Esophagus squamous epithelium (tissue), 5 donors: Measurements from ENCODE around the gene SERPINB3. TPM values are rescaled to one million over a fixed set of nuclear protein-coding genes. Genes with fewer than 3 reads are reported as not detected.

Experiments used
- DNase-seq: peaks from one replicate; lab custom pipeline; 2025; lab: John Stamatoyannopoulos, UW
- H3K27ac ChIP-seq, 4 donors: fragments of 200-600 bp; sonication (generic); one replicate each; pipeline ENCODE4 v1.5.1; 2016 to 2019; ENCODE audit warnings: mild to moderate bottlenecking in 1 of 4
- H3K27me3 ChIP-seq, 4 donors: fragments of 200-600 bp; sonication (generic); 1 replicate in 3 of 4; 2 replicates in 1 of 4; pipeline versions ENCODE4 v1.5.1 to v1.6.0; 2017 to 2021; ENCODE audit warnings: antibody characterized with exemption in 1 of 4
- H3K36me3 ChIP-seq, 3 donors: fragments of 200-600 bp; sonication (generic); one replicate each; pipeline ENCODE4 v1.5.1; 2016 to 2019
- H3K4me1 ChIP-seq, 3 donors: fragments of 200-600 bp; sonication (generic); one replicate each; pipeline ENCODE4 v1.5.1; 2017 to 2019
- H3K4me3 ChIP-seq, 4 donors: fragments of 200-600 bp; sonication (generic); 1 replicate in 3 of 4; 2 replicates in 1 of 4; pipeline ENCODE4 v1.5.1; 2016 to 2019; ENCODE audit warnings: mild to moderate bottlenecking in 2 of 4, moderate library complexity in 1 of 4
- H3K9me3 ChIP-seq, 3 donors: fragments of 200-600 bp; sonication (generic); one replicate each; pipeline ENCODE4 v1.5.1; 2016 to 2019
- POLR2A ChIP-seq, 4 donors: fragments of 450-650 bp; IDR thresholded peaks; one replicate each; pipeline ENCODE4 v1.6.1; 2017; ENCODE audit warnings: antibody characterized with exemption in 4 of 4, mild to moderate bottlenecking in 4 of 4, moderate library complexity in 3 of 4
- WGBS, 2 donors: methylation state at CpG; one replicate each; pipeline ENCODE4 v1.1.5; 2018; 5-methylcytosine and 5-hydroxymethylcytosine counted together
- intact Hi-C: fragments of 100-400 bp; cut with DNase I; formaldehyde crosslinking; loops from one replicate; pipeline ENCODE4 v1.15.0; 2022
- total RNA-seq, 4 donors: library from RNA; depleted of rRNA; stranded (reverse); fragments of >200 nt; gene quantifications; one replicate each; pipeline ENCODE4 v1.1.0, GENCODE V29; 2016
- TF ChIP-seq, protein P1 (sequence below), 6 experiments: fragments of 450-650 bp in 4 of 6; fragments of 200-600 bp in 2 of 6; sonication (generic) in 2 of 6; IDR thresholded peaks; one replicate each; pipeline ENCODE4 v1.5.1; 2016 to 2019; ENCODE audit warnings: antibody characterized with exemption in 6 of 6, mild to moderate bottlenecking in 4 of 6, moderate library complexity in 4 of 6
- donor health status: DM: yes; HTN: yes; CAD: no.

SERPINB3 gene
- total RNA-seq, 4 donors from 2014 or later = 349 to 1,684 (median 789) TPM

DNA sequence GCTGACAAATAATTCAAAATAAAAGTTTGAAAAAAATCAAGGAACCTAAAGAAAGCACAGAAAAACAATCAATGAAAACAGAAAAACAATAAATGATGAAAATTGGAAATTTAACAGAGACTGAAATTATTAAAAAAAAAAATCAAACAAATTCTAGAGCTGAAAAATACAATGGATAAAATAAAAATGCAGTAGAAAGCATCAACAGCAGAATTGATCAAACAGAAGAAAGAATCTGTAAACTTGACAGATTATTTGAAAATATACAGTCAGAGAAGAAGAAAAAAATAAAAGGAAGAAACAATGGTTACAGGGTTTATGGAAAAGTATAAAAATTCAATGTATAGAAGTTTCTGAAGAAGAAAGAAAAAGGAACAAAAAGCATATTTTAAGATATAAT lies 33.9 kb downstream of the SERPINB3 start:
- no peak overlapping the region for H3K4me3 ChIP-seq
- no peaks in the 10 kb centered on the region for H3K4me1 ChIP-seq
- no peak overlapping the region for H3K27ac ChIP-seq
- DNase-seq = no peak
- no peaks in the 10 kb centered on the region for H3K27me3 ChIP-seq
- H3K9me3 ChIP-seq = peaks cover 0 to 33% (median 22%) of the 10 kb centered on the region in 3 donors
- TF ChIP-seq, protein P1, sequence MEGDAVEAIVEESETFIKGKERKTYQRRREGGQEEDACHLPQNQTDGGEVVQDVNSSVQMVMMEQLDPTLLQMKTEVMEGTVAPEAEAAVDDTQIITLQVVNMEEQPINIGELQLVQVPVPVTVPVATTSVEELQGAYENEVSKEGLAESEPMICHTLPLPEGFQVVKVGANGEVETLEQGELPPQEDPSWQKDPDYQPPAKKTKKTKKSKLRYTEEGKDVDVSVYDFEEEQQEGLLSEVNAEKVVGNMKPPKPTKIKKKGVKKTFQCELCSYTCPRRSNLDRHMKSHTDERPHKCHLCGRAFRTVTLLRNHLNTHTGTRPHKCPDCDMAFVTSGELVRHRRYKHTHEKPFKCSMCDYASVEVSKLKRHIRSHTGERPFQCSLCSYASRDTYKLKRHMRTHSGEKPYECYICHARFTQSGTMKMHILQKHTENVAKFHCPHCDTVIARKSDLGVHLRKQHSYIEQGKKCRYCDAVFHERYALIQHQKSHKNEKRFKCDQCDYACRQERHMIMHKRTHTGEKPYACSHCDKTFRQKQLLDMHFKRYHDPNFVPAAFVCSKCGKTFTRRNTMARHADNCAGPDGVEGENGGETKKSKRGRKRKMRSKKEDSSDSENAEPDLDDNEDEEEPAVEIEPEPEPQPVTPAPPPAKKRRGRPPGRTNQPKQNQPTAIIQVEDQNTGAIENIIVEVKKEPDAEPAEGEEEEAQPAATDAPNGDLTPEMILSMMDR (IDR thresholded peaks at IDR 0.05) = no peak
- no peak for TF ChIP-seq POLR2A (IDR thresholded peaks at IDR 0.05)
- no peaks in the 10 kb centered on the region for H3K36me3 ChIP-seq
- intact Hi-C loops = no loop called here

DNA sequence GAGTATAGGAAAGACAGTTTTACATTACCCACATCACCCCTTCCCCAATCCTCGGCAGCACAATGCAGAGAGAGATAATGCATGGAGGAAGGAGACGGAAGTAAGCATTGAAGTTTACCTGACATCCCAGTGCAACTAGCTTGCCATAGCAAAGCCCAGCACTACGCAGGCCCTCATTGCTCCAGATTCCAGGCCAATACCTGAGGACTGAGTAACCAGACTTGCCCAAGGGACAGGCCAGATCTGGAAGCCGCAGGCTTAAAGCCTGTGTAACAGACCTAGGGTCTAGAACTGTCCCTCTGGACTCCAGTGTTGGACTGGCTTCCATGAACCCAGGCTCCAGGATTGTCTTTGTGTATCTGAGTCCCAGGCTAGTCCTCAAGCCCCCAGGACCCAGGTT lies 35.3 kb downstream of the SERPINB3 start:
- intact Hi-C loops = no loop called here
- Histone ChIP-seq H3K27ac (no peak overlapping the region), H3K9me3 (peaks cover 0 to 30% (median 22%) of the 10 kb centered on the region in 3 donors), H3K4me1 (no peaks in the 10 kb centered on the region), H3K27me3 (no peaks in the 10 kb centered on the region), H3K36me3 (no peaks in the 10 kb centered on the region), H3K4me3 (no peak overlapping the region)
- 58 to 77% methylated on average over 3 to 4 of the region's 4 CpGs for WGBS, 2 donors
- TF ChIP-seq, protein P1 (IDR thresholded peaks at IDR 0.05) = no peak
- TF ChIP-seq POLR2A (IDR thresholded peaks at IDR 0.05) = no peak
- DNase-seq = no peak

DNA sequence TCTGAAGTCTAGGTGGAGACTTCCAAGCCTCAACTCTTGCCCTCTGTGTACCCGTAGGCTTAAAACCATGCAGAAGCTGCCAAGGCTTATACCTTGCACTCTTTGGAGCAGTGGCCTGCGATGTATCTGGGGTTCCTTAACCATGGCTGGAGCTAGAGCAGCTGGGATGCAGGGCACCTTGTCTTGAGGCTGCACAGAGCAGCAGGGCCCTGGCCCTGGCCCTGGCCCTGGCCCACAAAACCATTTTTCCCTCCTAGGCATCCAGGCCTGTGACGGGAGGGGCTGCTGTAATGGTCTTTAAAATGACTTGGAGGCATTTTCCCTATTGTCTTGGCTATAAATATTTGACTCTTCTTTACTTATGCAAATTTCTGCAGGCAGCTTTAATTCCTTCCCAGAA lies 36.8 kb downstream of the SERPINB3 start:
- no peak for TF ChIP-seq POLR2A (IDR thresholded peaks at IDR 0.05)
- TF ChIP-seq, protein P1 (IDR thresholded peaks at IDR 0.05) = no peak
- intact Hi-C loops = no loop called here
- no peaks in the 10 kb centered on the region for H3K36me3 ChIP-seq
- no peak for DNase-seq
- no peaks in the 10 kb centered on the region for H3K27me3 ChIP-seq
- no peak overlapping the region for H3K4me3 ChIP-seq
- peaks cover 0 to 30% (median 22%) of the 10 kb centered on the region in 3 donors for H3K9me3 ChIP-seq
- 80 to 89% methylated on average over 1 to 3 of the region's 3 CpGs for WGBS, 2 donors
- no peaks in the 10 kb centered on the region for H3K4me1 ChIP-seq
- H3K27ac ChIP-seq = no peak overlapping the region

DNA sequence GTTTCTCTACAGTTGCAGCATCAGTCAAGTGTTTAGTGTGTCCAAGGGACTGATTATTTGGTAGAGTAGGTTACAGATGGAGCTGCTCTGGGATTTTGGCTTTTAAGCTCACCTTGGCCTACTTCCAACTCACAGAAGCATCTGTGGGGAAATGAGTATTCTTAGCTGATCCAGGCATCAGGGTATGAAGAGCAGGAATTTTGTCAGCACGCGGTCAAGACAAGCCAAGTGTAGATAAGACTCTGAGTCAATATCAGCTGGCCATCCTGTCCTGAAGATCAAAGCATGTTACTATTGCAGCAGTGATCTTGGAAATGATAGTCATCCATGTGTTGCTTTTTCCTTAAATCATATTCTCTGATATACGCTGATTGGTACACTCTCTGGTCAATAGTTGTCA lies 42.0 kb downstream of the SERPINB3 start:
- TF ChIP-seq, protein P1 (IDR thresholded peaks at IDR 0.05) = no peak
- TF ChIP-seq POLR2A (IDR thresholded peaks at IDR 0.05) = no peak
- Histone ChIP-seq H3K9me3 (peaks cover 0 to 5% (median 5%) of the 10 kb centered on the region in 3 donors), H3K27ac (no peak overlapping the region), H3K36me3 (no peaks in the 10 kb centered on the region), H3K4me1 (peaks cover 0 to 1% (median 0%) of the 10 kb centered on the region in 3 donors), H3K27me3 (no peaks in the 10 kb centered on the region), H3K4me3 (no peak overlapping the region)
- intact Hi-C loops = no loop called here
- 82 to 86% methylated on average over 3 of the region's 3 CpGs for WGBS, 2 donors
- DNase-seq = no peak

DNA sequence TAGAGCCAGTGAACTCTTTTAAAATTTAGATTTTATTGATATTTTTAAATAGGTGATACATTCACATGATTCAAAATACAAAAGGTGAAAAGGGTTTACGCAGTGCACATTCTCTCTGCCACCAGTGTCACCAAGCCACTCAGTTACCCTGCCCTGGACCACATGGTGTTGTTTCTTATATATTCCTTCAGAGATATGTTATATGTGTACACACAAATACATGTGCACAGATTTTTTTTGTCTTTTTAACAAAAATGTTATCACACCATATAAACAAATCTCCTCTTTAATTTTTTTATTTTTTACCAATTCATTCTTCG lies 43.8 kb downstream of the SERPINB3 start:
- no peaks in the 10 kb centered on the region for H3K36me3 ChIP-seq
- WGBS, 2 donors = 73 to 80% methylated on average over 2 of the region's 2 CpGs
- H3K4me3 ChIP-seq = no peak overlapping the region
- no peaks in the 10 kb centered on the region for H3K9me3 ChIP-seq
- no peaks in the 10 kb centered on the region for H3K27me3 ChIP-seq
- no peak overlapping the region for H3K27ac ChIP-seq
- peaks cover 0 to 19% (median 0%) of the 10 kb centered on the region in 3 donors for H3K4me1 ChIP-seq
- no peak for DNase-seq
- TF ChIP-seq POLR2A (IDR thresholded peaks at IDR 0.05) = no peak
- TF ChIP-seq, protein P1 (IDR thresholded peaks at IDR 0.05) = no peak
- intact Hi-C loops = no loop called here
